ENCODE data around the gene SMIM1.
"Not testable (repeated sequence)": the region's sequence is repeated elsewhere in the genome, so short reads cannot be mapped to it uniquely, and the experiment has no call there.

The SMIM1 gene

DNA sequence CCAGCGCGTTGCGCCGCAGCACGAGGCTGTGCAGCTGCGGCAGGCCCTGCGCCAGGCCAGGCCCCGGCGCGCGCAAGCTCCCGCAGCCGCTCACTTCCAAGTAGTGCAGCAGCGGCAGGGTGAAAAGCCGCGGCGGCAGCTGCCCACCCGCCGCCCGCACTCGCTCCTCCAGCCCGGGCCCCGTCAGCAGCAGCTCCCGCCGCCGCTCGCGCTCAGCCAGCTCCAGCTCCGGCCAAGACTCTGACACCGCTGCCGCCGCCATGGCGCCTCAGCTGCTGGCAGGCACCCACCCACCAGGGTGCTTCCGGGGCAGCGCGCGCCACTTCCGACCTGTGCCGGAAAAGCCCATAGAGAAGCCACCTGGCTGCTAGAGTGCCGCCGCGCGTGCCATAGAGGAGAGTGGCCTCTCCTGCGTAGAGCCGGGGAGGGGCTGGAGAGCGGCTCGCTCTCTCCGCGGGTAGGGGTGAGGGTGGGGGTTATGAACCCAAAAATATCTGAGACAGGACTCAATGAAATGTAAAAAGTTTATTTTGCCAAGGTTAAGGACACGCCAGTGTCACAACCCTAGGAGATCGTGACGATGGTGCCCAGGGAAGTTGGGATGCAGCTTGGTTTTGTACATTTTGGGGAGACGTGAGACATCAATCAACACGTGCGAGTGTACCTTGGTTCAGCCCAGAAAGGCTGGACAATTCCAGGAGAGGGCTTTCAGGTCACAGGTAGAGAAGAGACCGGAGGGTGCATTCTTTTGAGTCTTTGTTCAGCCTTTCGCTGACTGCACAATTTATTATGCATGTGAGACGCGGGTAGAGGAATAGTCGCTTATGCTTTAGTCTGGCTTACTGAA, 23.9 kb downstream of the SMIM1 start, which contains the start of gene LRRC47:
LRRC47 (minus strand) TSS at position 284 of the 847 bp plus-strand sequence; CDS start at position 262, 22 bp downstream.
- peak; percentile 36 for DNase-seq

DNA sequence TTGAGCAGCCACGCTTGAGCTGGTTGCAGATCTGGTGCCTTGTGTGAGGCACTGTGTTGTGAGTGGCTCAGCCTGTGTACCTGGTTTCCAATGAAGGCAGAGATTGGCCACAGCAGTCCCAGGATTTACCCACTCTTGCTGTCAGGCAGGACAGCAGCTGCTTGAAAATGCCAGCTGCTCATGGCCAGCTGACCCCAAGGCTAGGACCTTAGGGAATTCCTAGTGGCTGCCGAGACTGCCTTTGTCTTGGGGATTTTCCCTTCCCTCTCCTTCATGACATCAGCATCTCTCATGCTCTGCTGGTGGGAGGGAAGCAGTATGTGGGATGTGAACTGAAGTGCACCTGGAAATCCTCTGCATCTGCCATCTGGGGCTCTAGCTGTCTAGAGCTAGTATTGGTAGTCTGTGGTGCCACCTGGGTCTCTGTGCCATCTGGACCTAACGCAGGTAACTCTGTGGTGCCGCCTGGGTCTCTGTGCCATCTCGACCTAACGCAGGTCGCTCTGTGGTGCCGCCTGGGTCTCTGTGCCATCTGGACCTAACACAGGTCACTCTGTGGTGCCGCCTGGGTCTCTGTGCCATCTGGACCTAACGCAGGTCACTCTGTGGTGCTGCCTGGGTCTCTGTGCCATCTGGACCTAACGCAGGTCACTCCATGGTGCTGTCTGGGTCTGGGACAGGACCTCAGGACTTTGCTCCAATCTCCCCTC, 27.6 kb downstream of the SMIM1 start:
- no peak for DNase-seq

DNA sequence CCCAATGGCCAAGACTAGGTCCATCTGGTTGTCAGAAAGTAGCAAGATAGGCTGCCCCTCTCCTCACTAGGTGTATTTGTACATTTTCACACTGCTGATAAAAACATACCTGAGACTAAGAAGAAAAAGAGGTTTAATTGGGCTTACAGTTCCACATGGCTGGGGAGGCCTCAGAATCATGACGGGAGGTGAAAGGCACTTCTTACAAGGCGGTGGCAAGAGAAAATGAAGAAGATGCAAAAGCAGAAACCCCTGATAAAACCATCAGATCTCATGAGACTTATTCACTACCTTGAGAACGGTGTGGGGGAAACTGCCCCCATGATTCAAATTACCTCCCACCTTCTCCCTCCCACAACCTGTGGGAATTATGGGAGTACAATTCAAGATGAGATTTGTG, 28.2 kb downstream of the SMIM1 start:
- DNase-seq: not testable (repeated sequence)

DNA sequence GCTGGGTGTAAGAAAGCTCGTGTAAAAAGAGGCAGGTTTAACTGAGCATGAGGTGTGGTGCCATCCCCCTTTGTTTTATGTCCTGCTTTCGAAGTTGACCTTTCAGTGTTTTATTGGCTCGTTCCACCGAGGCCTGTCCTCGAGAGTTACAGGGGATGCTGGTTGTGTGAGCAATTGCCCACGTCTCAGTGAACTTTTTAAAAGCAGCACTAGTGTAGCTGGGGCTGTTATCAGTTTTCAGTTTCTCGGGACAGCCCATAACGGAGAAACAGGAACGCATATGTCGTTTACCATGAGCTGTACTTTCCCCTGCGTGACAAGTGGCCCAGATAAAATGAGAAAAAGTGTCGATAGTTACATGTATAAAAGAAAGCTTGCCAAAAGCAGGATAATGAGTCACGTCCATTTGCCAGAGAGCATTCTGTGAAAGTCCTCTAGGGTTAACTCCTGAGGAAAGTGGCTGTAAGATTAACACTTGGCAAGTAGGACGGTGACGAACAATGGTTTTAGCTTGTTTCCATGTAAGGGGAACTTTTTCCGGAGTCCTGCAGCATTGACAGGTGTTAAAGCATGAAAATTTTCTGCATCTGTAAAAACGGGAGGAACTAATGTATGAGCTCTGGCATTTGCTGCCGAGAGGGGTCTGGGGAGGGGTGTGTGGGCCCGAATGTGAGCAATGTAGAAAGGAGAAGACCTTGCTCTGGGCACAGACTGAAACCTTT, 31.5 kb downstream of the SMIM1 start:
- no peak for DNase-seq

DNA sequence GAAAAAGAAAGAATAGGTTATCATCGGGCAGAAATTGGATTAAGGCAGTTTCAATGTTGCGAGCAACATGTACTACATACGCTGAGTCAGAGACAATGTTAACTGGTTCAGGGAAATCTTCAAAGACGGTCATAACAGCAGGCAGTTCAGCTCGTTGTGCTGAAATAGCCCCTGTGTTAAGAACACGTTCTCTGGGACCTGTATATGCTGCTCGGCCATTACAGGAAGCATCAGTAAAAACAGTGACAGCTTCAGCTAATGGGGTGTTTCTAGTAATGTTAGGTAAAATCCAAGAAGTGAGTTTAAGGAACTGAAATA, 32.0 kb downstream of the SMIM1 start:
- DNase-seq: not testable (repeated sequence)

DNA sequence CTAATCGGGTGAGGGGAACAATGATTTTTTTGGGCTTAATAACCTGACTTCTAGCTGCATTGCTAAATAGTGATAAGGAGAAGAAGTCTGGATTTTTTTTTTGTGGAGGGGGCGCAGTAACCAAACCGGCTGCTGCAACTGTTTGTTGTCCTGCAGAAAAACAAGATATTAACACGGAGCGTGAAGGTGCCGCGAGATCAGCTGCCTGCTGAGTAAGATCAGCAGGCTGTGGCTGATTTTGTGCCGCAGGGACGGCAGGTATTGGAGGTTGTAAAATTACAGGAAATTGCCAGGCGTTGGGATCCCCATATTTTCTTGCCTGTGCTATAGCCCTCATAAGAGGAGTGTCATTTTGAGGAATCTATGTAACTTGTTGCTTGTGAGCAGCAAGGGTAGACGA, 32.5 kb downstream of the SMIM1 start:
- no peak for DNase-seq

DNA sequence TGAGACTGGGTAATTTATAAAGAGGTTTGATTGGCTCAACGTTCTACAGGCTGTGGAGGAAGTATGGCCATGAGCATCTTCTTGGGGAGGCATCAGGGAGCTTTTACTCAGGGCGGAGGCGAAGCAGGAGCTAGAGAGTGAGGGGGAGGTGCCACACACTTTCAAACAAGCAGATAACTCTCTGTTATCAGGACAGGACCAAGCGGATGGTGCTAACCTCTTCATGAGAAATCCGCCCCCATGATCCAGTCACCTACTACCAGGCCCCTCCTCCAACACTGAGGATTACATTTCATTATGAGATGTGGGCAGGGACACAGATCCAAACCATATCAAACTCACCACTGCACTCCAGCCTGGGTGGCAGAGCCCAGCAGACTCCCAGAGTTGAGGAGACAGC, 35.2 kb downstream of the SMIM1 start:
- DNase-seq: no peak

DNA sequence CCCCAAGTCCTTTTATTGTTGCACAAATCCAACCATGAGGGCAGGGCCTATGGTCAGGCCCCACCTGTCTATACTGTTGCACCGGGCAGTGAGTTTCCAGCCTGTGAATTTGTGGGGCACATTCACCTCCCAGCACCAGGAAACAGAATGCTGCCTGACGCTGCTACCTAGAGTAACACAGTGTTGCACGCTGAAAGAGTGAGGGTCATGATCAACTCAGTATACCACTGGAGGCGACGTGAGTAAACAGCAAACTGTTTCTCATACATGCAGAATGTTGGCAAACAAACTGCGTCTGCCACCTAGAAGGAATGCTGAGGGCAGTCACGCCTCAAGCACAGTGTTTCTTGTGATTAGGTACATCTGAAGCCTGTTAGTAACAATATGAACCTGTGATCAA, 37.1 kb downstream of the SMIM1 start:
- DNase-seq: no peak

DNA sequence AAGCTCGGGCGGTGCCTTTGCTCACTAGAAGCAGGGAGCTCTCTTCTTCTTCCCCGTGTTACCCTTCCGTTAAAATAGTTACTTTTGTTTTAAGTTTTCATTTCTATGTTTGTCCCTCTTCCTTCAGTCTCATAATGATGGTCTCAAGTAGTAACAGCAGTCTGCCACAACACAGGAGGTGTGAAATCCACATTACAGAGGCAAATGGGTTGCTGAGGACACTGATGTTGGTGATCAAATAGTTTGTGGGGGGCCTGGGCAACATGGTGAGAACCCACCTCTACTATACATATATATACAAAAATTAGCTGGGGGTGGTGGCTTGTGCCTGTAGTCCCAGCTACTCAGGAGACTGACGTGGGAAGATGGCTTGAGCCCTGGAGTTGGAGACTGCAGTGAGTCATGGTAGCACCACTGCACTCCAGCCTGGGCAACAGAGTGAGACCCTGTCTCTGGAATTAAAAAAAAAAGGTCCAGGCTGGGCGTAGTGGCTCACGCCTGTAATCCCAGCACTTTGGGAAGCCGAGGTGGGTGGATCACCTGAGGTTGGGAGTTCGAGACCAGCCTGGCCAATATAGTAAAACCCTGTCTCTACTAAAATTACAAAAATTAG, 37.7 kb downstream of the SMIM1 start:
- DNase-seq: not testable (repeated sequence)

DNA sequence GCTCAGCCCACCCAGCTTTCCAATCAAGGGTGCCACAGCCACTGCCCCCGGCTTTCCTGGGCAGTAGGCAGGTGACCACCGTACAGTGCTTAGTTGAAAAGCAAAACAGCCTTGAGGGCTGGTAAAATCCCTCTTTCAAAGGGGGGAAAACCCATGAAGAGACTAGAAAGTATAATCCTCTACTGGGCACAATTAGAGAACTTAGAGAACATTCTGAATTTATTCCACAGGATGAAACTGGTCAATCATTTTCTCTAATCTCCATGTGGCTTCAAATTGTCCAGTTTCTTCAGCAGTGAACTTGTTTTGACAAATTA, 39.0 kb downstream of the SMIM1 start:
- DNase-seq: no peak

DNA sequence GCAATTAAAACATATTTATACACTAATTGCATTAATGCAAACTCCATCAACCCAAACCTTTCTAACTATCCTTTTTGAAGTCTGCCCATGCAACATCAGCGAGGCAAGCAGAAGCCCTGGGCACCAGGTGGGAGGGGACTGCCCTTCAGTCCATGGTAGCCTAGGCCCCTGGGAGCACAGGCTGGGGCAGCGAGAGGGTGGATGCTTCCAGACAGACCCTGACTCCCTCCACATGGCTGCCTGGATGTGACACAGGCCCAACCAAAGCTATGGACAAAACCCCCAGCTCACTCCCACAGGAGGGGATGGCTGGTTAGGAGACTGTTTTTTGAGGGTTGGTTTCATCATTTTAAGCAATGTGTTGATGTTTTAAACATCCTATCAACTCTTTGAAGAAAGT, 41.5 kb downstream of the SMIM1 start:
- no peak for DNase-seq

DNA sequence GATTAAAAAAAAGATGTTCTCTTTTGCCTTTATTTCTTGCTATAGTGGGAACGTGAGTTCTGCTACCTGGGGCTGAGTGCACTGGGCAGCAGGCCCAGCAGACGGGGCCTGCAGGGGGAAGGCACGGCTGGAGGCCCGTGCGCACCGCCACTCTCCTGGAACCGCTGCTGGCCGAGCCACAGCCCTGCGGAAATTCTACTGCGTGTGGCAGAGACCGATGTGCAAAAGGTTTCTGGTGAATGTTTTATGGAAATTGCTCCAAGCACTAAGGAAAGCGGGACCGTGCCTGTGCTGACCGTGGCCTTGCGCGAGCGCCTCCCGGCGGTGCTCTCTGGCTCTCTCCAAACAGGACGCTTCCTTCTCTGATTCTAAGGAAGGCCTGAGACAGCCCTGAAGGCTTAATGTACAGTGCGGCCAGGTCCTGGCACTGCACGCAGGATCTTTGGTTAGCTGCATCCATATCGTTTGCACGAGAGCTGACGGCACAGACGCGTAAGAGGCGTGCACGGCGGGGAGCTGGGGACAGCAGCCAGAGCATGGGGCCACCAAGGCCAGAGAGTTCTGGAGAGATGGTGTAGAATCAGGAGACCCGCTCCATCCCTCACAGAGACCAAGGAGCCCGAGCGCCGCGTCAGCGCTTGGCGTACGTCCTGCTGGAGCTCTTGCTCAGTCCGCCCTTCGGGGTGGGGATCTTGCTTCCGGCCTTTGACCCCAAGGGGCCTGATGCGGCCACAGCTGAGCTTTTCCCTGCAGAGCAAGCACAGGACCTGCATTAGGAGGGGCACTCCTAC, 42.4 kb downstream of the SMIM1 start:
- no peak for DNase-seq

DNA sequence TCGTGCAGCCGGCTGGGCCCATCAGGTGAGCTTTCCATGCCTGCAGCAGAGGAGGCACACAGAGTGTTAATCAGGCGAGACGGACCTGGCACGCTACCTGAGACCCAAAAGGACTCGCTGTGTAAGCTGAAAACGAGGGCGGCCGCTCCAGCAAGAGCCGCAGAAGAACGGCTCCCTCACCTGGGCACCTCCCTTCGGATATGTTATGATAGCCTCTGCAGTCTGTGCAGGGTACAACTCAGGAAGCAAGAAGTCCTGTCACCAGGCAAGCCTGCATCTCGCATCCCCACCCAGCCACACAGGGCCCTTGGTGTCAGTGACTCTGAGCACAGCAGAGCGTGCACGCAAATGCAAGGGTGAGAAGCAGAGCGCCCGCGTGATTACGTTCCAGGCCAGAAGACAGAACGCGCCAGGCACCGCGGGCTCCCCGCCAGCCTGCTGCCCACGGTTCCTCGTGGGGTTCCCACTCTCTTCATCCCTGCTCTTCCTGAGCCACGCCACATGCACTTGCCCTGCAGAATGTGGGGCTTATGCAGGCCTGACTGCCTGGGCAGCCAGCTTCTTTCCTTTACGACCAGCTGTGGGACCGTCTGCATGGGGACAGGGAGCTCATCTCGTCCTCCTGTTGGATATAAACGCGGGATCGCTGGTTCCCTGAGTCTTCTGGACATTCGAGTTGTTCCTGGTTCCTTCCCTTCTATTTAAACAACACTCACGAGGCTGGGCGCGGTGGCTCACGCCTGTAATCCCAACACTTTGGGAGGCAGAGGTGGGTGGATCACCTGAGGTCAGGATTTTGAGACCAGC, 44.0 kb downstream of the SMIM1 start:
- DNase-seq: no peak

DNA sequence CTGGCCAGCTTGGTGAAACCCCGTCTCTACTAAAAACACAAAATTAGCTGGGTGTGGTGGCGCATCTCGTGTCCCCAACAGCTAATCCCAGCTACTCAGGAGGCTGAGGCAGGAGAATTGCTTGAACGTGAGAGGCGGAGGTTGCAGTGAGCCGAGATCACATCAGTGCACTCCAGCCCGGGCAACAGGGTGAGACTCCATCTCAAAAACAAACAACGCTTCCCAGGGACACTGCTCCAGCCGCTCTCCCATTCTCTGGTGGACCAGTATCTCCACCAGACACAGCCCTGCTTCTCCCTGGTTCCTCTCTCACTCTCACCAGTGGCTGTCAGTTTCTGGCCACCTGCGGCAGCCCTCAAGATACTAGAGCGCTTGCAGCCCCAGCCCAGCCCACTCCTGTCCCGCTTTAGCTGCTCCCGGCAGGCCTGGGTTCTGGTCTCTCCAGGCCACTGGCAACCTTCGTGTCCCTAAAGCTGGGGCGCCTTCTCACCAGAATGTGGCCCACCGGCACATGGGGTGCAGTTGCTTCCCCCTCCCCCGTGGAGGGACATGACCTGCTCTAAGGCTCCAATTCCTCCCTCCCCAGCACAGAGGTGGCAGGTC, 44.7 kb downstream of the SMIM1 start:
- DNase-seq: no peak

DNA sequence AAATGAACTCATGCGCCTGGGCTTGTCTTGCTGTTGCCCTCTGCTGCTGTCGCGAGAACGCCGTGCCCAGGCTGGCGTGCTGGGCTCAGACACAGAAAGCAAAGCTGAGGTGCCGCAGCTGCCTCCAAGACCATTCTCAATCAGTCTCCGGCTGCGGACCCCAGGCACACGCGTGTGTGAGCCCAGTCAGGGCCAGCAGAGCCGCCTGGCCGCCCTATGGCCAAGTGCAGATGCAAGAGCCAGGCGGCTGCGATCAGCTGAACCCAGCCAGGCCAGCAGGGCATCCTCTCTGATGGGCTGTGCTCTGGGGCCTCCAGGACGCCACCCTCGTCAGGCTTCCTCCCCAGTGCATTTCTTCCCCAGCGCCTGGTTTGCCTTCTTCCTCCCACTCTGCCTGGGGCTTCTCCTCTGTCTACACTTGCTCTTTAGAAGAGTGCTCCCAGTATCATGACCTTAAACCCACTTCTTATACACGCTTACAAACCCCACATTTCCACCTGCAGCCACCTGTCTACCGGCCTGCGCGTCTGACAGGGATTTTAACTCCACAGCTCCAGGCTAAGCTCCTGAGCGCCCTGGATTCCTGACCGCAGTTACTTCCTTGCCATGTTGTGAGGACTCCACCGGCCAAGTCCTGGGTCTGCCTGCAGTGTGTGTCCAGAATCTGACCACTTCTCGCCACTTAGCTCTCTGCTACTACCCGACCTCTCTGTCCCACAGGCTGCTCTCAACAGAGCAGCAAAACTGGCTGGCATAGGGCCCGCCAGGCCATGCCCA, 45.5 kb downstream of the SMIM1 start:
- DNase-seq: no peak

DNA sequence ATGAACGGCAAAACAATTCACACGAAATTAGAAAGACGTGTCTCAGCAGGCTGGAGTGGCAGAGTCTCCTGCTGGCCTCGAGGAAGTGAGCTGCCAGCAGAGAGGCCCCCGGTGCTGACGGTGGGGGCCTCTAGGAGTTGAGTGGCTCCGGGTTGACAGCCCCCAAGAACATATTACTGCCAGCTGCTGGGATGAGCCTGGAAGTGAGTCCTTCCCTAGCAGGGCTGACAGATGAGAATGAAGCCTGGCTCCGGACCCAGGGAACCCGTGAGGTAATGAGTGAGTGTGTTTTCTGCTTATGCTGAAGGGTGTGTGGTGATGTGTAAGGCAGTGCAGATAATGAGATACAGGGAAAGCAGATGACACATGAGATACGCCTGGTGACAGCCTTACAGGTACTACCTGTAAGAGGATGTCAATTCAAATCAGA, 47.2 kb downstream of the SMIM1 start:
- DNase-seq: no peak

DNA sequence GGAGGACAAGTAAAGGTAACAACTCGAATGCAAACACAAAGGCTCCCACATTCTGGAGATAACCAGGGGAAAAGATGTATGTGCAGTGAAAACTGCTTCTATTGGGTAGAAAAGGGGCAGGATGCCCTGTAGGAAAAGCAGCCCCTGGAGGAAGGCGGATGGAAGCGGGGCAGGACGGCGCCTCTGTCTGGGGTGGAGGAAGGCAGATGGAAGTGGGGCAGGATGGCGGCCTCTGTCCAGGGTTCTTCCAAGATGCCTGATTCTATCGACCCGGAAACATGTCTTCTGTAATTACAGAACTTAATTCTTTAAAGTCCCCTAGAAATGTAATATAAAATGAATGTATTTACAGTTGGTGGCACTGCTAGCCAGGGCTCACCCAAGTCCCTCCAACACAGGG, 47.8 kb downstream of the SMIM1 start:
- no peak for DNase-seq

DNA sequence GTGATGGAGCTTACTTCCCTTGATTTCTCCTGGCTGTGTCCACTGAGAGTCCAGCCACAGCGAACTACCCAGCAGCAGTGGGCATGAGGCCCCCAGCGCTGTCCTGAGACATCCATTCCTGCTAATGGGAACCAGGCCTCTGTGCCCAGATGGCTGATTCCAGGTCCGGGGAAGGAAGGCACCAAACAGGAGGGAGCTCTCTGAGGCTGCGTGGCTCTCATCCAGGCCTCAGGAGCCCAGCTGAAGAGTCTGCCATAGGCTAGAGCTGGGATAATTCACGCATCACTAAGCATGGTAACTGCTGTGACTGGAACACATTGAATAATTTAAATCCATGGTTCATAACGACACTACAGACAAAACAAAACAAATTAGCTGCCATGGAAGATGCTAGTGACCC, 48.5 kb downstream of the SMIM1 start:
- no peak for DNase-seq

DNA sequence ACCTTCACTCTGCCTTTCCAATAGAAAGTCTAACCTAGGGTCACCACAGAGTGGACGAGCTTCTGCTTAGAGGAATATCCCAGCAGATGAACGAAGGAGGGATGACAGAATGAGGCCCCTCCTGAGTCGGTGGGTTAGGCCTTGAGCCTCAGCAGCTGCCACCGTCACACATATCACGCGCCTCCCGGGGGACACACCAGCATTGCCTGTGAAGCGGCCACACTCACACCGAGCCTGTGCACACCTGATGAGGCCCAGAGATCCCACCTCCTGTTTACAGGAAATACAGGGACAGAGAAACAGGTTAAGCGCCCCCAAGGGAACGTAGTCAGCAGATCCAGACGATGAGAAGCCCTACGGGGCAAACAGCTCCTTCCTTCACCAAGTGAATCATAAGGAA, 48.9 kb downstream of the SMIM1 start:
- no peak for DNase-seq

DNA sequence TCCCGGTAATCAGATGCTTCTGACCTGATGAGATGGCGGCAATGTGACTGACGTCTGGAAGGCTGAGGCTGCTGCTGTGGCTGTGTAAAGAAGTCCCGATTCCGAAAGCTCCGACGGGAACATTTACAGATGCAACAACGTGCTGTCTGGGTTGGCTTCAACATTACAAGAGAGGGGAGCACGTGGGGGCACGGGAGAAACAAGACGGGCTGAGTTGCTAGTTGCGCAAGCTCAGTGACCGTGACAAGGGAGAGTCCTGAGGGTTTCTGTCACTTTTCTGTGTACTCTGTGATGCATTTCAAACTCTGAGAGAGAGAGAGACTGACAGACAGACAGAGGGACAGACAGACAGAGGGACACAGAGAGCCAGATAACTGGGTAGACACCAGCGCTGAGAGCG, 49.4 kb downstream of the SMIM1 start:
- DNase-seq: no peak

DNA sequence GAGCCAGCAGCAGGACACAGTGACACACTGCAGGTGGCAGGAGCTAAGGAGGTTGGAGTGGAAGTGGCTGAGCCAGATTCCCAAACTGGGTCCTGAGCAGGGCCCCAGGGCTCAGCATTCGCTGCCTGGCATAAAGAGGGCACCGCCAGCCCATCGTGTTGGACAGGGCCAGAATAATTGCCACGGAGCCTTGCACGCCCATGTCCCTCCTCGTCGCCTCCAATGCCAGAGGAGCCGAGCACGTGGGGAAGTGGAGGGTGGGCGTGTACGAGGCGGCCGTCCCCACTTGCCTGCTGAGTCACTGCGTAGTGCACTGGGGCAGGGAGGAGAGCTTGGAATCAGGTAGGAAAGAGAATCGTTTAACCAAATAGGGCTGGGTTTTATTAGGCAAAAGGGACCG, 49.9 kb downstream of the SMIM1 start:
- no peak for DNase-seq
